Omental fat pad (tissue), 4 donors: ENCODE measurements around the gene C14orf93. TPM values are rescaled to one million over a fixed set of nuclear protein-coding genes. Genes with fewer than 3 reads are reported as not detected.

ENCODE experiments used
- ATAC-seq: fragments of 150-250 bp; one replicate; pipeline ENCODE4 v1.9.1; 2016; ENCODE audit warnings: mild to moderate bottlenecking, moderate library complexity; ENCODE audit not compliant: low FRiP score
- DNase-seq: peaks from one replicate; pipeline ENCODE4 v3.0.0-alpha.2; 2019; ENCODE audit warnings: low spot score
- total RNA-seq, 4 donors: library from RNA; depleted of rRNA; stranded (reverse); fragments of >200 nt; gene quantifications; one replicate each; pipeline ENCODE4 v1.1.0, GENCODE V29; 2016
- TF ChIP-seq, protein P1 (sequence below), 3 donors: fragments of 450-650 bp; IDR thresholded peaks; one replicate each; pipeline ENCODE4 v1.5.1; 2016 to 2017; ENCODE audit warnings: antibody characterized with exemption in 3 of 3, mild to moderate bottlenecking in 3 of 3, moderate library complexity in 2 of 3

Gene C14orf93
- total RNA-seq, 4 donors from 2014 or later: 6.0 to 12.2 (median 8.4) TPM

- ATAC-seq (no peak), DNase-seq (no peak)
- TF ChIP-seq, protein P1, sequence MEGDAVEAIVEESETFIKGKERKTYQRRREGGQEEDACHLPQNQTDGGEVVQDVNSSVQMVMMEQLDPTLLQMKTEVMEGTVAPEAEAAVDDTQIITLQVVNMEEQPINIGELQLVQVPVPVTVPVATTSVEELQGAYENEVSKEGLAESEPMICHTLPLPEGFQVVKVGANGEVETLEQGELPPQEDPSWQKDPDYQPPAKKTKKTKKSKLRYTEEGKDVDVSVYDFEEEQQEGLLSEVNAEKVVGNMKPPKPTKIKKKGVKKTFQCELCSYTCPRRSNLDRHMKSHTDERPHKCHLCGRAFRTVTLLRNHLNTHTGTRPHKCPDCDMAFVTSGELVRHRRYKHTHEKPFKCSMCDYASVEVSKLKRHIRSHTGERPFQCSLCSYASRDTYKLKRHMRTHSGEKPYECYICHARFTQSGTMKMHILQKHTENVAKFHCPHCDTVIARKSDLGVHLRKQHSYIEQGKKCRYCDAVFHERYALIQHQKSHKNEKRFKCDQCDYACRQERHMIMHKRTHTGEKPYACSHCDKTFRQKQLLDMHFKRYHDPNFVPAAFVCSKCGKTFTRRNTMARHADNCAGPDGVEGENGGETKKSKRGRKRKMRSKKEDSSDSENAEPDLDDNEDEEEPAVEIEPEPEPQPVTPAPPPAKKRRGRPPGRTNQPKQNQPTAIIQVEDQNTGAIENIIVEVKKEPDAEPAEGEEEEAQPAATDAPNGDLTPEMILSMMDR (IDR thresholded peaks at IDR 0.05): no peak
Observed at GRCh38 chr14:22998329-22999012, 11.5 kb downstream of the C14orf93 start.

GRCh38 chr14:22997676-22998323 is 12.1 kb downstream of the C14orf93 start:
- TF ChIP-seq, protein P1 (IDR thresholded peaks at IDR 0.05): no peak
- DNase-seq: no peak
- no peak for ATAC-seq

DNA sequence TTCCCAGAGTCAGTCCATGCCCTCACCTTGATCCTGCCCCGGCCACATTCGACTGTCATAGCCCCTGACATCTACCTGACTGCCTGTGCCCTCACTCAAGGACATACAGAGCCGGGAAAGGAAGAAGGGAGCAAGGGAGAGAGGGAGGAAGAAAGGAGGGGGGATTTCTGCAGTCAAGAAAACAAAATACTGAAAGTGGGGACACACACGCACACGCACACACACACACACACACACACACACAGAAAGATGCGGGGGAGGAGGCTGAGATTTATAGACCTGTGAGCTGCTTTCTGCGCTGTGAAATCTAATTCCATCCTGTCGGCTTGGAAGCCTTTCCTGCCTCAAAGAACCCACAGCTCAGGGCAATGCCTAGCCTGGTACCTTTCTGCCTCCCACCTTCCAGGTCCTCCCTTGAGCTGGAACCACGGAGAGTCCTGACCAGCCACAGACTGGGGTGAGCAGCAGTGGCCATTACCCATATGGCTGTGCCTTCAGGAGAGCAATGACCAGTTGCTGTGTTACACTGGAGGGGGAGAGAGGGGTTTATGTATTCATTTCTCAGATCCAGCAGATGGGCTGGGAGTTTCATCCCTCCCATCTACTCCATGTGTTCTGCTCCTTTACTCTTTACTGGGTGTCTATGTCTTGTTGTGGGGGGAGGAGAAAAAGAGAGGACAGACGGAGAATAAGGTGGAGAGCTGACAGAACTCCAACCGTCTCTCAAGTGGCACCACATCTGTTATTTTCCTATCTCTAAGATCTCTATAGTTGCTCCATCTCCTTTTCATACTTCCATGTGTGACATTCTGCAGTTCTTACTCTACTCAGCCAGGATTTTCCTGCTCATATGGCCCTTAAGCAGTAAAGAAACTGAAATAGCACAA is 12.9 kb downstream of the C14orf93 start:
- TF ChIP-seq, protein P1 (IDR thresholded peaks at IDR 0.05): no peak
- DNase-seq (no peak), ATAC-seq (peak; percentile 70)

GRCh38 chr14:22995889-22996625 is 13.9 kb downstream of the C14orf93 start:
- ATAC-seq: no peak
- DNase-seq: no peak
- TF ChIP-seq, protein P1 (IDR thresholded peaks at IDR 0.05): no peak

DNA sequence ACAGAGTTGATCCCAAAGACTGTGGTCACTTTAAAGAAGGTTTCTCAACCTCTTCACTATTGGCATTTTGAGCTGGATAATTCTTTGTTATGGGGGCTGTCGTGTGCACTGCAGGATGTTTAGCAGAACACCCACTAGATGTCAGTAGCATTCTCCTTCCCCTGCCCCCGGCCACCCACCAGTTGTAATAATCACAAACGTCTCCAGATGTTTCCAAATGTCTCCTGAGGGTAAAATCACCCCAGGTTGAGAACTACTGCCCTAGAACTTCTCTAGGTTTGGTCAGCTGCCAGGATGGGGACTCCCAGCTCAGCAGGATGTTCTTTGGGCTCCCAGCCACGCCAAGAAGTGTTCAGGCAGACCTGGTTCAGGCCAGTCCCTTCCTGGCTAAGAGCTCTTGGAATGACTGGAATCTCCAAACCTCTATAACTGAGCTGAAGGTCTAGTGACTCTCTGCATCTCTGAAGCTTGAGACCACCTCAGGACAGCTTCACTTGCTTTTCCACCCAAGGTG is 15.1 kb downstream of the C14orf93 start:
- TF ChIP-seq, protein P1 (IDR thresholded peaks at IDR 0.05): no peak
- ATAC-seq: peak; percentile 64
- no peak for DNase-seq

DNA sequence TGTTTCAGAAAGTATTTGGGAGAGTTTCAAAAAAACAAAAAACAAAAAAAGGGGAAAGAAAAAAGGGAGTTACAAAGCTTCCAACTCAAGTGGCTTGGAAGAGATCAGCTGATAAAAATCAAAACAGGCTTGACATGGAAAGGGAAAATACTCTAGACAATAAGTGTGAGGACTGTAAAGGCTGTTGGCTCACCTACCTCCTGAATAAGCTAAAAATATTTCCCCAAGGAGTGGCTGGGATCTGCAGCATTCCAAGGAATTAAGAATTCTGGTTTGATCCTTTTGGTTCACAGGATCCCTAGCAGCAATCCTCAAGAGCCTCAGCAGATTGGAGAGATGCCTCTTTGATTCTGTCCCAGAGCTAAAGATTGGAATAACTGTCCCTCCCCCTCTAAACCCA is 16.4 kb downstream of the C14orf93 start:
- ATAC-seq (no peak), DNase-seq (no peak)
- TF ChIP-seq, protein P1 (IDR thresholded peaks at IDR 0.05): no peak
